Measurements from ENCODE around the gene GRM8. TPM values are rescaled to one million over a fixed set of nuclear protein-coding genes. Genes with fewer than 3 reads are reported as not detected.

The GRM8 gene
- total and polyA plus RNA-seq, 10 of the 15 experiments (the other 5 are each of a cell fraction or from before 2014, with no cell fraction given) = 0.33 to 7.1 (median 0.45) TPM; not detected in 2

GRCh38 chr7:127245002-127245401, 7.7 kb downstream of the GRM8 start:
- POLR2A ChIA-PET = no interaction called here
- no TSS peak for BruUV-seq (replicated peaks)
- Histone ChIP-seq H3K9me3 (replicated peaks; ENCODE audit: control insufficient read depth, insufficient read depth, low read length) (no peaks in the 10 kb centered on the region), H2AFZ (ENCODE audit: control insufficient read depth, low read depth, low read length) (no peak overlapping the region), H3K4me2 (ENCODE audit: control insufficient read depth, insufficient read depth) (no peak overlapping the region), H3K27me3 (replicated peaks in 1 of 2; ENCODE audit: control insufficient read depth in 2 of 2, insufficient read depth in 2 of 2, low read length in 1 of 2) (peaks cover 0 to 3% of the 10 kb centered on the region in 2 experiments; a peak in 2 of 4 replicates), H3K4me1 (ENCODE audit: control insufficient read depth, insufficient read depth, low read length) (no peaks in the 10 kb centered on the region), H3K4me3 (no peak overlapping the region), H3K27ac (ENCODE audit: control insufficient read depth, insufficient read depth) (no peak overlapping the region), H3K79me2 (ENCODE audit: control insufficient read depth, insufficient read depth, low read length) (no peaks in the 10 kb centered on the region), H3K9ac (ENCODE audit: control insufficient read depth, insufficient read depth, low read length) (no peak overlapping the region), H3K36me3 (ENCODE audit: control insufficient read depth in 2 of 2, insufficient read depth in 2 of 2, low read length in 1 of 2) (no peaks in the 10 kb centered on the region), H4K20me1 (ENCODE audit: control insufficient read depth, insufficient read depth) (no peaks in the 10 kb centered on the region)
- RAD21 ChIA-PET (ENCODE audit: unreplicated experiment) = no interaction called here
- FAIRE-seq (no peak), DNase-seq (ENCODE audit: low read depth, low spot score) (no peak), ATAC-seq (no peak)
- WGBS (ENCODE audit: insufficient coverage, insufficient replicate concordance, low lambda C conversion rate, missing lambda C conversion rate) = 56% methylated on average over 3 of the region's 3 CpGs
- CTCF ChIA-PET = interaction anchor here (0.5 to 1.3 kb wide), 2 partner anchors 87 to 456 kb away, joined by 3 read pairs; no protein-coding TSS in a partner anchor
- SMC1A ChIA-PET (ENCODE audit: uncharacterized antibody, unreplicated experiment) = no interaction called here
- intact Hi-C loops (cut with micrococcal nuclease; ENCODE audit: unreplicated experiment) = no loop called here
- in situ Hi-C loops (cut with MboI) = no loop called here
- TF ChIP-seq BCL3 (IDR thresholded peaks at IDR 0.05; ENCODE audit: borderline replicate concordance, insufficient read depth, low read depth, low read length, poor library complexity, severe bottlenecking) (no peak), NFYA (IDR thresholded peaks at IDR 0.05; ENCODE audit: borderline replicate concordance, low read depth, low read length) (no peak), ZNF24 (IDR thresholded peaks at IDR 0.05) (no peak), KLF5 (IDR thresholded peaks at IDR 0.05; ENCODE audit: partially characterized antibody) (no peak), NFXL1 (IDR thresholded peaks at IDR 0.05; ENCODE audit: borderline replicate concordance) (no peak), STAT3 (IDR thresholded peaks at IDR 0.05; ENCODE audit: low read depth, low read length) (no peak), ZSCAN29 (IDR thresholded peaks at IDR 0.05) (no peak), E2F8 (IDR thresholded peaks at IDR 0.05; ENCODE audit: low read depth, partially characterized antibody) (no peak), ZBTB11 (CRISPR knock-in tag; IDR thresholded peaks at IDR 0.05) (no peak), KAT2A (conservative IDR thresholded peaks at IDR 0.05; ENCODE audit: control insufficient read depth, low read depth, low read length) (no peak)

Measured in GM12878 (cell line).